K562 (cell line): ENCODE results near the gene SLC38A8. TPM values are rescaled to one million over a fixed set of nuclear protein-coding genes. Genes with fewer than 3 reads are reported as not detected.

Source experiments
- ATAC-seq: fragments of 200-7000 bp; cut with Tn5 transposase; 3 replicates; pipeline ENCODE4 v1.9.1; 2020; ENCODE audit warnings: moderate library complexity
- BruUV-seq: library from RNA; stranded (reverse); fragments of 400-500 nt; replicated peaks from 2 replicates; lab custom pipeline; 2021; lab: Mats Ljungman, UMichigan
- CTCF ChIA-PET: fragments of 300-600 bp; formaldehyde crosslinking; extraction: SDS; loops from one replicate; lab custom pipeline; 2021; ENCODE audit warnings: low intra/inter-chr PET ratio; lab: Yijun Ruan, JAX
- POLR2A ChIA-PET: fragments of 300-600, 350-650 bp; sonication (Branson Sonifier 250); formaldehyde crosslinking; extraction: SDS; loops from one replicate; lab custom pipeline; 2021; ENCODE audit warnings: antibody characterized with exemption, inconsistent platforms; lab: Yijun Ruan, JAX
- DNase-seq, 4 experiments: peaks; one replicate each; pipeline versions ENCODE4 v3.0.0 to v3.0.0-alpha.2; 2011 to 2018; ENCODE audit warnings: low spot score in 3 of 4, mixed read lengths in 3 of 4; ENCODE audit errors: extremely low read depth in 1 of 4
- FAIRE-seq: peaks from 2 replicates; lab custom pipeline; 2011; peaks lifted over from hg19 to GRCh38; lab: Jason Lieb, UNC
- H2AFZ ChIP-seq: 2 replicates; pipeline ENCODE4 v1.6.0; 2011; ENCODE audit warnings: low read depth, low read length, control low read depth, inconsistent platforms
- H3K27ac ChIP-seq: fragments of 200-600 bp; 3 replicates; pipeline ENCODE4 v1.8.0; 2011; ENCODE audit warnings: low read depth, mild to moderate bottlenecking, control low read depth, inconsistent platforms, low read length, moderate library complexity, mixed read lengths; ENCODE audit errors: extremely low read depth
- H3K27me3 ChIP-seq, 2 experiments: fragments of 300-600 bp in 1 of 2; 2 replicates in 1 of 2; 3 replicates in 1 of 2; pipeline versions ENCODE4 v1.6.0 to v1.8.0; 2011; ENCODE audit warnings: inconsistent platforms in 2 of 2, low read length in 2 of 2, mild to moderate bottlenecking in 1 of 2, mixed read lengths in 1 of 2, moderate library complexity in 1 of 2; ENCODE audit not compliant: control insufficient read depth in 2 of 2, insufficient read depth in 2 of 2
- H3K36me3 ChIP-seq: fragments of 300-600 bp; 3 replicates; pipeline ENCODE4 v1.8.0; 2011; ENCODE audit warnings: mild to moderate bottlenecking, low read length, inconsistent platforms; ENCODE audit not compliant: control insufficient read depth, insufficient read depth
- H3K4me1 ChIP-seq, 2 experiments: fragments of 200-600 bp in 1 of 2; replicated peaks in 1 of 2; 2 replicates in 1 of 2; 3 replicates in 1 of 2; pipeline versions ENCODE4 v1.5.1 to v1.8.0; 2011; ENCODE audit warnings: inconsistent platforms in 2 of 2, low read length in 2 of 2, mild to moderate bottlenecking in 1 of 2, mixed read lengths in 1 of 2, moderate library complexity in 1 of 2; ENCODE audit not compliant: control insufficient read depth in 2 of 2, insufficient read depth in 2 of 2
- H3K4me2 ChIP-seq: 2 replicates; pipeline ENCODE4 v1.6.1; 2011; ENCODE audit warnings: low read length, control low read depth, inconsistent platforms, mixed read lengths; ENCODE audit not compliant: insufficient read depth
- H3K4me3 ChIP-seq: fragments of 200-600 bp; sonication (generic), shearing (Covaris generic); 2 replicates; pipeline ENCODE4 v1.5.1; 2016; ENCODE audit warnings: control low read depth, inconsistent platforms
- H3K79me2 ChIP-seq: fragments of 200-600 bp; 3 replicates; pipeline ENCODE4 v1.8.0; 2011; ENCODE audit warnings: low read length, inconsistent platforms; ENCODE audit not compliant: control insufficient read depth, insufficient read depth
- H3K9ac ChIP-seq, 2 experiments: 2 replicates each; pipeline versions ENCODE4 v1.6.0 to v1.6.1; 2011; ENCODE audit warnings: low read depth in 2 of 2, low read length in 2 of 2, control low read depth in 1 of 2, inconsistent platforms in 1 of 2, mild to moderate bottlenecking in 1 of 2, mixed read lengths in 1 of 2; ENCODE audit not compliant: insufficient read depth in 1 of 2
- H3K9me1 ChIP-seq: one replicate; pipeline ENCODE4 v1.6.0; 2011; ENCODE audit warnings: inconsistent platforms, mild to moderate bottlenecking, low read length, moderate library complexity; ENCODE audit not compliant: control insufficient read depth, insufficient read depth
- H3K9me3 ChIP-seq: replicated peaks from 2 replicates; pipeline ENCODE4 v1.5.1; 2011; ENCODE audit warnings: low read depth, low read length, inconsistent platforms; ENCODE audit not compliant: control insufficient read depth, insufficient read depth
- H4K20me1 ChIP-seq: replicated peaks from 2 replicates; pipeline ENCODE4 v1.6.1; 2011; ENCODE audit warnings: low read length, inconsistent platforms, mixed read lengths; ENCODE audit not compliant: control insufficient read depth, insufficient read depth
- CBFA2T2 ChIP-seq: fragments of 450-650 bp; conservative IDR thresholded peaks from 2 replicates; pipeline ENCODE4 v1.6.1; 2017; ENCODE audit warnings: mild to moderate bottlenecking
- CEBPB ChIP-seq: fragments of 450-650 bp; IDR thresholded peaks from 2 replicates; pipeline ENCODE4 v1.6.1; 2016; ENCODE audit warnings: missing genetic modification characterization, missing compliant biosample characterization
- PTTG1 ChIP-seq: fragments of 450-650 bp; IDR thresholded peaks from 2 replicates; pipeline ENCODE4 v1.6.1; 2016; ENCODE audit warnings: low read depth, mild to moderate bottlenecking, missing genetic modification characterization, missing compliant biosample characterization
- RAD51 ChIP-seq: fragments of 450-650 bp; IDR thresholded peaks from 2 replicates; pipeline ENCODE4 v1.7.1; 2016; ENCODE audit warnings: low read depth, mild to moderate bottlenecking, borderline replicate concordance
- RERE ChIP-seq: sonication (generic); formaldehyde crosslinking; IDR thresholded peaks from 2 replicates; pipeline ENCODE4 v1.8.0; 2023; ENCODE audit warnings: missing genetic modification reagents, mild to moderate bottlenecking, borderline replicate concordance
- USF1 ChIP-seq: sonication (generic); formaldehyde crosslinking; IDR thresholded peaks from 2 replicates; pipeline ENCODE4 v1.9.0; 2022; ENCODE audit warnings: mild to moderate bottlenecking, missing genetic modification reagents
- USF2 ChIP-seq: sonication (generic); formaldehyde crosslinking; IDR thresholded peaks from 2 replicates; pipeline ENCODE4 v1.5.0; 2020; ENCODE audit warnings: missing genetic modification reagents
- ZNF133 ChIP-seq: fragments of 250-450 bp; sonication (Bioruptor Pico); IDR thresholded peaks from 2 replicates; pipeline ENCODE4 v1.4.0; 2020; ENCODE audit warnings: mild to moderate bottlenecking
- ZNF146 ChIP-seq: IDR thresholded peaks from one replicate; pipeline ENCODE4 v1.6.1; 2018; ENCODE audit warnings: missing compliant biosample characterization; ENCODE audit not compliant: unreplicated experiment
- WGBS: fragments of 100-300 bp; shearing (Covaris generic); methylation state at CpG from one replicate; pipeline ENCODE4 v1.1.6; 2016; ENCODE audit warnings: low coverage, mixed read lengths; ENCODE audit not compliant: insufficient coverage; ENCODE audit errors: missing lambda C conversion rate; 5-methylcytosine and 5-hydroxymethylcytosine counted together
- in situ Hi-C: fragments of 300-500 bp; cut with MboI; formaldehyde crosslinking; loops from 4 replicates; pipeline ENCODE4 v1.15.0; 2018; ENCODE audit warnings: inconsistent platforms, mixed read lengths
- intact Hi-C: fragments of 100-400 bp; cut with micrococcal nuclease; formaldehyde crosslinking; loops from 2 replicates; pipeline ENCODE4 v1.14.2; 2022
- polyA plus RNA-seq, 8 experiments: library from polyadenylated mRNA; depleted of rRNA in 4 of 8; stranded (reverse) in 5 of 8; unstranded in 3 of 8; fragments of >200 nt; fragmentation: Nextera tagmentation in 2 of 8; fragmentation: Illumina TruSeq in 1 of 8; extraction: Ambion mirVana in 2 of 8; extraction: Trizol in 1 of 8; gene quantifications; 2 replicates each; pipeline versions ENCODE4 v1.2.1 to v1.2.3, GENCODE V29; 2011 to 2014; ENCODE audit warnings: inconsistent platforms in 1 of 8, missing spikeins in 1 of 8
- total RNA-seq, 7 experiments: library from RNA; depleted of rRNA in 6 of 7; stranded (reverse); fragments of >200 nt in 6 of 7; fragmentation: Illumina TruSeq in 2 of 7; extraction: Trizol in 2 of 7; gene quantifications; 2 replicates each; pipeline versions ENCODE4 v1.2.1 to v1.2.3, GENCODE V29; 2011 to 2021; ENCODE audit warnings: low replicate concordance in 1 of 7

Gene SLC38A8
- total and polyA plus RNA-seq, 9 of the 15 experiments (the other 6 are each of a cell fraction or from before 2014, with no cell fraction given), result 0.28 TPM; not detected in 8

- TF ChIP-seq RERE (CRISPR knock-in tag) (no peak), CEBPB (tag) (0 out of 2 replicates have a peak, but pooled peaks have one; percentile 15), RAD51 (peak; percentile 36; the same call in 1 of the 2 replicates)
Measured at GRCh38 chr16:84009282-84009681, 33.3 kb downstream of the SLC38A8 start (continued).

- WGBS, result 37% methylated on average over 8 of the region's 8 CpGs
- Histone ChIP-seq H3K27ac (no peak overlapping the region), H4K20me1 (no peaks in the 10 kb centered on the region; the same call in 1 of the 2 replicates), H3K9me3 (no peaks in the 10 kb centered on the region), H3K36me3 (no peaks in the 10 kb centered on the region), H3K4me1 (peaks cover 2 to 4% of the 10 kb centered on the region in 2 experiments; a peak in 4 of 5 replicates), H3K4me2 (no peak overlapping the region), H3K9me1 (no peaks in the 10 kb centered on the region), H3K79me2 (no peaks in the 10 kb centered on the region), H3K9ac (peak overlapping the region in 1 of 2 experiments; percentile 6; a peak in 1 of 4 replicates), H3K27me3 (peaks cover 22 to 43% of the 10 kb centered on the region in 2 experiments), H2AFZ (no peak overlapping the region), H3K4me3 (no peak overlapping the region)
- ATAC-seq, result peak; percentile 13
- FAIRE-seq, result no peak
- ChIA-PET POLR2A (interaction anchor here (0.6 to 2.9 kb wide), 2 partner anchors 8 to 105 kb away, joined by 3 to 11 read pairs; no protein-coding TSS in a partner anchor), CTCF (no interaction called here)
- DNase-seq, result no peak
- intact Hi-C loops, result no loop called here
- in situ Hi-C loops, result no loop called here
- BruUV-seq, result no TSS peak
- TF ChIP-seq CBFA2T2 (peak; percentile 51), USF1 (peak; percentile 90), ZNF146 (no peak), ZNF133 (no peak), PTTG1 (tag) (no peak), USF2 (CRISPR knock-in tag) (peak; percentile 73)
Measured at GRCh38 chr16:84007965-84008364, 34.6 kb downstream of the SLC38A8 start.
